Stimulated activated CD4-positive, alpha-beta T cell treated with anti-CD3 and anti-CD28 coated beads, Interleukin-12 subunit alpha, Interleukin-12 subunit beta, amount 100 ng/mL, for 4 hours (primary cell): Measurements from ENCODE around the gene LDLRAD3.
"Not testable (repeated sequence)": the region's sequence is repeated elsewhere in the genome, so short reads cannot be mapped to it uniquely, and the experiment has no call there.

Experiments used
- DNase-seq: peaks from one replicate; pipeline ENCODE4 v3.0.0-alpha.2; 2020

The LDLRAD3 gene

GRCh38 chr11:35995681-35996271 lies 51.9 kb downstream of the LDLRAD3 start:
- no peak for DNase-seq

DNA sequence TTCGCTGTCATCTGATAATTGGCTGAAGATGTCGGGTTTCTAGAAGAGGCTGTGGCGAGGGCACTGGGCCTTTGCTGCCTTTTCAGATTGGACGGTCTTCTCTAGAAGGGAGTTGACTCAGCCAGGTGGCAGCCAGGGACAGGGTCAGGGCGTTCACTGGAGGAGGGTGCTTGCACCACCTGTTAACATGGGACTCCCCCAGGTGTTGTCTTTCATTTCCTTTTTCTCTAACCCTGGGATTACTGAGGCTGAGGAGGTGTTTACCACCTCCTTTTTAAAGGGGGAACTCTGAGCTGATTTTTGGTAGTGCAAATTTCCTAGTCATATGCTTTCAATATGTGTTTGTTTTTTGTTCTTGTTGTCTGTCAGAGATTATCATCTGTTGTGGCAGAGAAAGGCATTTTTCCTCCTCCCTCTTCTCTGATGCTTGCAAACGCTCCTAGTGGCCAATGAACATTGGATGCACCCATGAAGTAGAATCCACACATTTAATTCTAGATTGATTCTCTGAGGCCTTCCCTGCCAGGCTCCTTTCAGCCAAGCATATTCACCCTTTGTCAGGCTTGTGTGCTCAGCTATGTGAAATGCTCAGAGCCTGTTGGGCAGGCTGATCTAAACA lies 54.1 kb downstream of the LDLRAD3 start:
- no peak for DNase-seq

DNA sequence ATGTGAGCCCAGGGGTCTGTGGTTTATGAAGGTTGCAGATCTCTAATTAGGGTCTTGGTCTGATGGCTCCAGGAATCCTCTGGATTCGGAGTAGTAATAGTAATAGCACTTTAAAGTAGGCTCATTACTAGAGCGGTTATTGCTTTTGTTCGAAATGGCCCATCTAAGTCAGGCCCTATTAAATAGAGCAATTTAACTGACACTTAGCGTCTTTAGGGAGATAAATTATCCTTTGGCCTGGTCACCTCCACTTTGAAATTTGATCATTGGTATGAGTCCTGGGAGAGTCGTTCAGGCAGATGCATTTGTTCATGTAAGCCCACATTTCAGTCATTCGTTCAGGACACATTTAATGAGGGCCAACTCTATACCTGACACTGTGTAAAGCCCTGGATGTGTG lies 54.8 kb downstream of the LDLRAD3 start:
- DNase-seq, result no peak

DNA sequence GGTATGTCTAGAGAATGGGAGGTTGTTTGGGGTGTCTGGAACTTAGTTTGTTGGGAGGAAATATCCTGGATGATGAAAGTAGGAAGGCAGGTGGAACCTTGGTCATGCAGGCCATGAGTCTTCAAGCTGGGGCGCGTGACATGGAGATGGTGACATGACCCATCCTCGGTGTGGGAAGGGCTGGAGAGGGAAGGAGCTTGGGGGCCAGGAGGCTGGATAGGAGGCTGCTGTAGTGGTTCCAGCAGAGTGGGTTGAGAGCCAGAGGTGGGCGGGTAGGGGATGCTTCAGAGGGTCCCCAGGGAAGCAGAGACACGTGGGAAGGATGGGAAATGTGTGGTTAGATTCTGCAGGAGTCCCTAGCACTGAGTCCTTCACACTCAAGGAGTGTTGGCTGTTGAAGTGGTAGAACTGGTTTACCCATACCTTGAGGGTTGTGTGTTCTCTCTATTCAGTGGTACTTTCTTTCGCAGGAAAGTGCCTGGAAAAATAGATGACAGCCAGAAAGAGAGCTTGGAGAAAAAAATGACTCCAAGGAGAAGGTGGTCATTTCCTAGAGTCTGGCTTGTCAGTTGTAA lies 56.8 kb downstream of the LDLRAD3 start:
- no peak for DNase-seq

DNA sequence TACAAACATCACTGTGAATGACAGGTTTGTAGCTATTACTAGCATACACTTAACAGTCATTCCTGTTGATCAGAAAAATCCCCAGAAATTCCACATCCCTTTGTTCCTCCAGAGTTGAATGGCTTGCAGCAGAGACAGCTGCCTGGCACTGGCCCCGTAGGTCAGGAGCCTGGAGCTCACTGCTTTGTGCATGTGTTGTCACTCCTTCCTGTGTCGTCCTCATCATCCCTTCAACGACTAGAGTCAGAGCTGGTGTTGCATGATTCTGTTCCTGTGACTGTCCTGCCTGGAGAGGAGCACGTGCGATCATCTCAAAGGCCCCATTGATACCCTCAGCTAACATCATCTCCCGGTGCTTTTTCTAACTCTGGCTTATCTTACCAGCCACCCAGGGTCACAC lies 58.3 kb downstream of the LDLRAD3 start:
- DNase-seq, result no peak

- no peak for DNase-seq
These were observed 58.9 kb downstream of the LDLRAD3 start for GRCh38 chr11:36002796-36003195.

DNA sequence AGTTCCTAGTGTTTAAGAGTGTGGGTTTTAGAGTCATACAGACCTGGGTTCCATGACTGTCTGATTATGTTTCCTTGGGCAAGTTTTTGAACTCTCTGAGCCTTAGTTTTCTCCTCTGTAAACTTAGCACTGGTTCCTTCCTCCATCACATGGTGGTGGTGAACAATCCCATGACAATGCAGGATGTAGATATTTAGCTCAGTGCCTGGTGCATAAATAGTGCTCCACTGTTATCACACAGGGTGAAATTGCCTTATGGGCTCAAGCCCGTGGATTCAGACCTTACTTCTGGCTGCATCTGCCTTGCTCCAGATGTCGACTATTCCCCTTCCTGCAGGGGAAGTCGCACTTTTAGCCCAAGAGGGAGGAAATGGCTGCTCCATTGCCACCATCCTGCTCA lies 62.7 kb downstream of the LDLRAD3 start:
- no peak for DNase-seq

DNA sequence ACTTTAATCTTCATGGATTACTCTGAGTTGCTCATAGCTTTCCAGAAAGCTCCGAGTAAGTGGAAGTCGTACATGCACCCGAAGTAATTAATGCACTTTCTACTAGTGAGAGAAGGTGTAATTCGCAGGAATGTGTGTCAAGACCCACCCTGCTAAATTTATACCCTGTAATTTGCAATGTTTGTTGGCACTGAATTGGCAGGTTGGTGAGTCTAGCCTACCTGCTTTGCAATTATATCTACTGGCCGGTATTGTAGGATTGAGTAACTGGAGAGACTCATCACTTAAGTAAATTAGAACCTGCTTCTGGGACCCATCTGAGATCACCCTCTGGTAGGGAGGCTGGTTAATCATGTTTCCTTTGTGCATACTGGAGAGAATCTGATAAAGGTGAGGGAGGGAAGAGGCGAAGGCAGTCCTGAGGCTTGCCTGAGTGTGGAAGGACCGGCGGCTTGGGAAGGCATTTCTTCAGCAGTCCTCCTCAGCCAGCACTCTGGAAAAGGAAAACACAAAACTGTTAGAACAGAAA lies 63.3 kb downstream of the LDLRAD3 start:
- no peak for DNase-seq

GRCh38 chr11:36008584-36008983 lies 64.7 kb downstream of the LDLRAD3 start:
- no peak for DNase-seq

DNA sequence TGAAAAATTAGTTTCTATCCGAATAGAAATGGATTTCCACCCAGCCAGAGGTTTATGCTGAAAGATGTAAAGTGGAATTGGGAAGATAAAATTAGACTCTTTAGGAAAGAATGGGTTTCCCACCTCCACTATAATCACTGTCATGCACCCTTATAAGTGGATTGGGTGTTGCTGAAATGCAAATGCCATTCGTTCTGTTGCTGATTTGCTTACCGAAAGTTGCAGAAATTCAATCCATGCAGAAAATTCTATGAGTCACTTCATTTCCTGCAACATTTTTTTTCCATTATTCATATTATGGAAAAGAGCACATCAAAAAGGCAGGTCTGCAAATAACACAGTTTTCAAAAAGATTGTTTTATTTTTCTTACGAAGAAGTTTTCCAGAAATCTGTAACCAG lies 65.6 kb downstream of the LDLRAD3 start:
- DNase-seq, result no peak

DNA sequence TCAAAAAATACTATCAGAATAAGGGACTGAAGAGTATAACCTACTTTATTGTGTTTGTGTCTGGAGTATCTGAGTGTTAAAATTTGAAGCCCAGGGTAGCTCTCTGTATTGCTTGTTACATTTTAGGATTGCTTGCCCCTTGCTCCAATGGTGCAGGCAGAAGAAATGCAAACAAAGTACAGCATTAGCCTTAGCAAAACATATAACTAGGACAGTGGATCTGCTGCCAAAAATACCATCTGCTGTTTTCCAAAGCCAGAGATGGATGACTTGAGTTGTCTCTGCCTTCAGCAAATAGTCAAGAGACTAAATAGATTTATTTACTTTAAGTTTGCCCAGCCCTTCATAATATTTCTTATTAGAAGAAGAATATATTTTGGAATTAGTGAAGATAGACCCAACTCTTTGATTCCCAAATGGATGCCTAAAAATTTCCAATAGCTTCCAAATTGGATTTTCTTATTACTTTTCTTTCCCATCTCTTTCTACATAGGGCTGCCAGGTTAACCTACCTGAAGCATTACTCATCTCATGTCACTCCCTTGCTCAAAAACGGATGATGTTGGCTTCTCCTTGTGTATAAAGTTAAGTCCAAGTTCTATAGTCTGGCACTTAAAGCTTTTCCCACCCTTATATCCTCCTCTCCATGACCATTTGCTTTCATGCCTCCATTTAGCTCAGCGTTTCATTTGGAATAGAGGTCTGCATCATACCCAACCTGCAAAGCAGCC lies 66.3 kb downstream of the LDLRAD3 start:
- DNase-seq, result no peak

GRCh38 chr11:36011574-36011973 lies 67.7 kb downstream of the LDLRAD3 start:
- DNase-seq, result no peak

- no peak for DNase-seq
These were observed 68.6 kb downstream of the LDLRAD3 start for GRCh38 chr11:36012455-36012854.

GRCh38 chr11:36012979-36013378 lies 69.1 kb downstream of the LDLRAD3 start:
- no peak for DNase-seq

GRCh38 chr11:36013446-36013845 lies 69.6 kb downstream of the LDLRAD3 start:
- DNase-seq, result not testable (repeated sequence)

DNA sequence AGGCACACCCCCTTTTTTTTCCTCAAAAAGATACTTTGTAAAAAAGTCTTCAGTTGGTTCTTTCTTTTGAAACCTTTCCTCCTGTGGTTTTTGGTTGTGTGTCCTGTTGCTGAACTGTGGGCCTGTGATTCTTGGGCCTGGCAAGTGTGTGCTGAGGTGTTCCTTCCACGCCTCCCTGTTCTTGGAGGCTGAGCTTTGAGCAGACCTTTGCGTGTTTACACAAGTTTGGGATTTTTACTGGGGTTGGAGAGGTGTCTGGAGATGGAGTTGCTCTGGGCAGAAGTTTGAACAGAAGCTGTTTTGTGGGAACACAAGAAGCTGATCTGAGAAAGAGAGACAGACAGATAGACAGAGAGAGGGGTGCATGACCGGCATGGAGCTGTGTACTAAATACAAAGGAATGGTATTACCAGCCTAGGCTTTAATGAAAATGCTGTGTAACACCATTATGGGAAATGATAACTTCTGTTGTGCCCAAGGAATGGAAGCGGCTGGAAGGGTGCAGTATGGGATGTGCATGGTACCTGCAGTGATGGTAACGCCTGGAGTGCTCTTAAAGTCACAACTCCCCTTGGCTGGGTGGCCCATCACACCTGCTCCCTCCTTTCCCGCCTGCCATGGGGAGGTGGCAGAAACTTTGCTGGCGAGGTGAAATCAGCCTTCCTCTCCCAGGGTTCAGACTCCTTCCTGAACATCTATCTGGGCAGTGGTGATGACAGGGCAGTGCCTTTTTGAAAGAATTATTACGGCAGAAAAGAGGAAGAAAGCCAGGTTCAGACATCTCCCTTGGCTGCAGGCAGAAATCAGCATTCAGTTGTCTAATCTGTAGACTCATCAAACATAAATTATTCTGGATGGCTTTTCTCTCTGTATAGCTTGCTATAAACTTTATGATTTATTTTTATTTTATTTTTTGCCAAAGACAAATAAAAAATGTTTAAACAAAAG lies 70.4 kb downstream of the LDLRAD3 start:
- no peak for DNase-seq

DNA sequence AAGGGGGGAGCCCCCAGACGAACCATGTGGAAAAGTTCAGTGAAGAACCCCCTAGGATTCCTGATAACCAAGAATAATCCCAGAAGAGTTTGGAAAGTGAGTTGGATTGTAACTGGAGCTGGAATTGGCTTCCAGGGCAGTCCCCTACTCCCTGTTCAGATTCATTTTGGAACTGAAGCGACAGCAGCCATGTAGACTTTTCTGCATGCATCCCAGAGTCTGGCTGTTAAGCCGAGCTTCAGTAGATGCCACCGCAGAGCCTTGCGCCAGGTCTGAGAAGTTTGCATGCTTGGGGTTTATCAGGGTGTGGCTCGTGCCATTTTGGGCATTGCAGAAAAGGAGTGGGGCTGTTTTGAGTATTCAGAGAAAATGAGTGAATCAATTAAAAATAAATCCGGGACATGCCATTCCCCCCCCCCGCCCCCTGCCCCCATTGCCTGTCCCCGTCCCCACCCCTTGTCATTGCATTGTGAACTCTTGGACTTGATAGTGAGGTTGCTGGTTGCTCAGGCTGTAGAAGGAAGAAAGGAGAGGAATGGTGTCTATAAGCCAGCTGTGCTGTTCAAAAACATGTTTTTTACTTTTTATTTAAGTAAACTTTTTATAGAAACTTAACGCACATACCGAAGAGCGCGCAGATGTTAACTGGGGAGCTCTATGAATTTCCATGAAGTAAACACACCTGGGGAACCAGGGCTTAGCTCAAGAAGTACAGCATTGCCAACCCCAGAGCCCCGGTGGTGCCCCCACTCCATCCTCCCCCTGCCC lies 71.2 kb downstream of the LDLRAD3 start:
- DNase-seq, result no peak

DNA sequence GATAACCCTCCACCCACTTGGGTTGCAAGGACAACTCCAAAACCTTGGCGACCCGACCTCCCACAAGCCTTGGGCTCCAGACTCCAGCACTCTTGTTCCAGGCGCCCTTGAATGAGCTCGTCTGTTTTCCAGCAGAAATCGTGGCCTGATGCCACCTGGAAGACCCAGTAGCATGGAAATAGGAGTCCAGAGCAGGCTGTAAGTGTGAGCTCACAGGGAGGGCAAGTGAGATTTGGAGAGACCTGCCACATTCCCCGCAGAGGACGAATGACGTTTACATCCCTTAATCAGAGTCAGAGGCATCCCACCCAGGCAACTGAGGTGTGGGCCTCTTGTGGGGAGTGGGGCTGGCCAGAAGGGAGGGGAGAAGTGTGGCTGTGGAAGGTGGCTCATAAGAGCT lies 71.9 kb downstream of the LDLRAD3 start:
- DNase-seq, result no peak

DNA sequence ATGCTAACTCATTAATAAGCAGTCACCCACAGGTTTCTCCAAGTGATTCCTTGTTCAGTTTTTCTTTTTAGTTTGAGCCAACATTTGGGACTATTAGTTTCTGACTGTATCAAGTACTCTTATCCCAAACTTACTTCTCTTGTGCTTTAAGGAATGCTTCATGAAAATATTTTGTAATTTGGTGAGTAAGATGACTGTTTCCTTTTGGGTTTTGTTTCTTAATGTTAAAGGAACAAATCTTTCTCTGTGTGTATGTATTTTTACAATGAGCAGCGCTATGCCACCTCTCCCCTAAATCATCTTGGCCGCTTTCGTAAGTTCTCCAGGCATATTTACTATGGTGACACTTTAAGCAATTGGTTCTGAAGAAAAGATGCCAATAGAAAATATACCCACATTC lies 72.4 kb downstream of the LDLRAD3 start:
- no peak for DNase-seq

GRCh38 chr11:36016709-36017108 lies 72.8 kb downstream of the LDLRAD3 start:
- DNase-seq, result no peak

DNA sequence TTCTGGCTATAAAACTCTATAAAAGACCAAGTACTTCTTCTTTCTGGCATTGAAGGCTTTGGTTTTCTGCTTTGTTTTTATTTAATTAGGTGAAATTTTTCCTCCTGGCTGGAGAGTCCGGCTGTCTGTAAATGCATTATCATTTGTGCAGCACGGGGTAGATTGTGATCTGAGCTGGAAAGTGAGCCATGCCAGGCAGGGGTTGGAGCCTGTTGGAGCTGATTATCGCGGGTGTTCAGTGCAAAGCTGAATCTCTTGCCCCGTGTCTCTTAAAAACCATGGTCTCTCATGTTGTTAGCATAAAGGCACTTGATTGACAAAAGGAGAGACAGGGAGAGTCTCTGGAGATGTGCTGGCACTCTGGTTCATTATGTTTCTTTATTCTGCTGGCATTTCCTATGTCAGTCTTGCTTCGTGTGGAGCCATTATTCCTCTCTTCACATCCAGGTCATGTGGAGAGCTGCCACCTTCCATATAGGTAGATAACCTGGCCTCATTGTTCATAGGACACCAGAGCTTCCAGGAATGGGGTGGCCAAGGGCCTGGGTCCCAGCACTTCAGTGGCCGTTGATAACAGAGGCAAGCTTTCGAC lies 75.2 kb downstream of the LDLRAD3 start:
- no peak for DNase-seq
